HG02763 (cell line): ENCODE measurements around the gene KRT72.

Experiments
- ATAC-seq: cut with Tn5 transposase; IDR thresholded peaks from one replicate; pipeline ENCODE4 v1.9.1; 2021; ENCODE audit warnings: mild to moderate bottlenecking, moderate library complexity; ENCODE audit not compliant: unreplicated experiment

KRT72 gene

GRCh38 chr12:52551216-52551865 is 49.9 kb downstream of the KRT72 start:
- no peak for ATAC-seq

- no peak for ATAC-seq
Measured at GRCh38 chr12:52546126-52546525, 55.1 kb downstream of the KRT72 start.

- ATAC-seq = no peak
Measured at GRCh38 chr12:52543985-52544883, 57.0 kb downstream of the KRT72 start.

- ATAC-seq = no peak
Measured at GRCh38 chr12:52542785-52543318, 58.4 kb downstream of the KRT72 start.

GRCh38 chr12:52542157-52542556 is 59.1 kb downstream of the KRT72 start:
- no peak for ATAC-seq

GRCh38 chr12:52541709-52542108 is 59.6 kb downstream of the KRT72 start:
- ATAC-seq = no peak

GRCh38 chr12:52540531-52540930 is 60.7 kb downstream of the KRT72 start:
- no peak for ATAC-seq

- no peak for ATAC-seq
Measured at GRCh38 chr12:52539821-52540173, 61.5 kb downstream of the KRT72 start.

GRCh38 chr12:52539083-52539820 is 62.0 kb downstream of the KRT72 start:
- no peak for ATAC-seq

GRCh38 chr12:52537101-52537500 is 64.2 kb downstream of the KRT72 start:
- ATAC-seq = no peak
